IMR-90 (cell line): Measurements from ENCODE around the gene TMEM163. TPM values are rescaled to one million over a fixed set of nuclear protein-coding genes. Genes with fewer than 3 reads are reported as not detected.

Source experiments
- ATAC-seq: fragments of 200-7000 bp; cut with Tn5 transposase; 2 replicates; pipeline ENCODE4 v1.9.1; 2020; ENCODE audit warnings: low read depth, mild to moderate bottlenecking, moderate library complexity
- BruUV-seq: library from RNA; stranded (reverse); fragments of 400-500 nt; replicated peaks from 2 replicates; lab custom pipeline; 2021; lab: Mats Ljungman, UMichigan
- CTCF ChIA-PET: fragments of 300-600 bp; formaldehyde crosslinking; extraction: SDS; loops from one replicate; lab custom pipeline; 2021; ENCODE audit warnings: antibody characterized with exemption; lab: Yijun Ruan, JAX
- POLR2A ChIA-PET: fragments of 300-600 bp; sonication (Branson Sonifier 250); formaldehyde crosslinking; loops from one replicate; lab custom pipeline; 2022; ENCODE audit warnings: antibody characterized with exemption; ENCODE audit not compliant: unreplicated experiment; lab: Charles Lee
- DNase-seq: peaks from one replicate; pipeline ENCODE4 v3.0.0; 2013
- H2AFZ ChIP-seq: replicated peaks from 2 replicates; pipeline ENCODE3; 2013; ENCODE audit warnings: low read length, mild to moderate bottlenecking; ENCODE audit not compliant: poor library complexity
- H2AK5ac ChIP-seq: 2 replicates; pipeline ENCODE4 v1.6.1; 2013; ENCODE audit warnings: low read depth, low read length, inconsistent platforms
- H2AK9ac ChIP-seq: replicated peaks from 2 replicates; pipeline ENCODE3; 2013; ENCODE audit warnings: mild to moderate bottlenecking, low read depth, low read length, moderate library complexity; ENCODE audit not compliant: poor library complexity
- H2BK120ac ChIP-seq: 2 replicates; pipeline ENCODE4 v1.6.1; 2013; ENCODE audit warnings: low read depth, low read length, inconsistent platforms
- H2BK15ac ChIP-seq: 3 replicates; pipeline ENCODE4 v1.6.1; 2013; ENCODE audit warnings: low read depth, low read length, inconsistent platforms
- H2BK20ac ChIP-seq: 2 replicates; pipeline ENCODE4 v1.6.1; 2013; ENCODE audit warnings: low read depth, mild to moderate bottlenecking, inconsistent platforms, low read length, moderate library complexity
- H2BK5ac ChIP-seq: 2 replicates; pipeline ENCODE4 v1.6.1; 2013; ENCODE audit warnings: mild to moderate bottlenecking, low read depth, low read length, inconsistent platforms; ENCODE audit not compliant: poor library complexity, severe bottlenecking
- H3K14ac ChIP-seq: replicated peaks from 2 replicates; pipeline ENCODE4 v1.6.1; 2013; ENCODE audit warnings: low read depth, low read length, inconsistent platforms
- H3K18ac ChIP-seq: 2 replicates; pipeline ENCODE4 v1.6.1; 2013; ENCODE audit warnings: low read depth, low read length, control low read depth
- H3K23ac ChIP-seq: 2 replicates; pipeline ENCODE4 v1.6.1; 2013; ENCODE audit warnings: low read depth, low read length, inconsistent platforms
- H3K27ac ChIP-seq: 2 replicates; pipeline ENCODE4 v1.5.1; 2013; ENCODE audit warnings: mild to moderate bottlenecking, control low read depth, low read length; ENCODE audit not compliant: insufficient read depth
- H3K27me3 ChIP-seq: 2 replicates; pipeline ENCODE4 v1.6.1; 2013; ENCODE audit warnings: low read length; ENCODE audit not compliant: control insufficient read depth, insufficient read depth
- H3K36me3 ChIP-seq: 2 replicates; pipeline ENCODE4 v1.6.1; 2013; ENCODE audit warnings: low read length, mixed read lengths; ENCODE audit not compliant: control insufficient read depth, insufficient read depth
- H3K4ac ChIP-seq: 2 replicates; pipeline ENCODE4 v1.6.1; 2013; ENCODE audit warnings: low read depth, low read length, inconsistent platforms
- H3K4me1 ChIP-seq: 2 replicates; pipeline ENCODE4 v1.6.1; 2013; ENCODE audit warnings: low read length, mixed read lengths; ENCODE audit not compliant: control insufficient read depth, insufficient read depth
- H3K4me2 ChIP-seq: 2 replicates; pipeline ENCODE4 v1.6.1; 2013; ENCODE audit warnings: low read depth, mild to moderate bottlenecking, control low read depth, low read length, moderate library complexity
- H3K4me3 ChIP-seq: 2 replicates; pipeline ENCODE4 v1.5.1; 2013; ENCODE audit warnings: low read depth, mild to moderate bottlenecking, control low read depth, low read length, moderate library complexity; ENCODE audit not compliant: insufficient read depth
- H3K56ac ChIP-seq: 2 replicates; pipeline ENCODE4 v1.6.1; 2013; ENCODE audit warnings: low read length, inconsistent platforms; ENCODE audit not compliant: insufficient read depth; ENCODE audit errors: extremely low read depth
- H3K79me1 ChIP-seq, 2 experiments: 2 replicates each; pipeline ENCODE4 v1.6.1; 2013; ENCODE audit warnings: low read length in 2 of 2, inconsistent platforms in 1 of 2, low read depth in 1 of 2
- H3K9ac ChIP-seq: 2 replicates; pipeline ENCODE4 v1.6.1; 2013; ENCODE audit warnings: low read depth, low read length, control low read depth
- H3K9me1 ChIP-seq: 2 replicates; pipeline ENCODE4 v1.6.1; 2013; ENCODE audit warnings: low read length, inconsistent platforms; ENCODE audit not compliant: insufficient read depth
- H3K9me3 ChIP-seq: 2 replicates; pipeline ENCODE4 v1.6.1; 2013; ENCODE audit warnings: low read length; ENCODE audit not compliant: control insufficient read depth, insufficient read depth
- H4K20me1 ChIP-seq: 2 replicates; pipeline ENCODE4 v1.6.1; 2013; ENCODE audit warnings: low read length, inconsistent platforms; ENCODE audit not compliant: insufficient read depth
- H4K5ac ChIP-seq: 2 replicates; pipeline ENCODE4 v1.6.1; 2013; ENCODE audit warnings: mild to moderate bottlenecking, low read depth, low read length, control low read depth
- H4K8ac ChIP-seq, 2 experiments: 2 replicates each; pipeline ENCODE4 v1.6.1; 2013; ENCODE audit warnings: low read depth in 2 of 2, low read length in 2 of 2, control low read depth in 1 of 2, inconsistent platforms in 1 of 2
- H4K91ac ChIP-seq: 2 replicates; pipeline ENCODE4 v1.6.1; 2013; ENCODE audit warnings: low read depth, low read length, inconsistent platforms; ENCODE audit not compliant: insufficient read depth
- BHLHE40 ChIP-seq: fragments of 150-350 bp; IDR thresholded peaks from 2 replicates; pipeline ENCODE4 v1.6.1; 2016; ENCODE audit warnings: mild to moderate bottlenecking, low read depth, low read length
- CEBPB ChIP-seq: IDR thresholded peaks from 2 replicates; pipeline ENCODE4 v1.6.1; 2012; ENCODE audit warnings: low read depth, low read length, improper control_type of control experiment
- CHD1 ChIP-seq: IDR thresholded peaks from 2 replicates; pipeline ENCODE4 v1.6.1; 2012; ENCODE audit warnings: low read depth, low read length, improper control_type of control experiment
- FOS ChIP-seq: fragments of 150-350 bp; IDR thresholded peaks from 2 replicates; pipeline ENCODE4 v1.6.1; 2016; ENCODE audit warnings: low read depth, low read length
- MAFK ChIP-seq: IDR thresholded peaks from 2 replicates; pipeline ENCODE4 v1.6.1; 2012; ENCODE audit warnings: low read depth, low read length, improper control_type of control experiment
- MAZ ChIP-seq: IDR thresholded peaks from 2 replicates; pipeline ENCODE4 v1.6.1; 2012; ENCODE audit warnings: low read depth, mild to moderate bottlenecking, low read length, improper control_type of control experiment, moderate library complexity, borderline replicate concordance
- MXI1 ChIP-seq: IDR thresholded peaks from 2 replicates; pipeline ENCODE4 v1.6.1; 2012; ENCODE audit warnings: low read depth, mild to moderate bottlenecking, low read length, moderate library complexity, borderline replicate concordance
- NFE2L2 ChIP-seq: fragments of 150-350 bp; IDR thresholded peaks from 2 replicates; pipeline ENCODE4 v1.6.1; 2016; ENCODE audit warnings: low read depth, mild to moderate bottlenecking, low read length
- POLR2A ChIP-seq: IDR thresholded peaks from 2 replicates; pipeline ENCODE4 v1.6.1; 2012; ENCODE audit warnings: mild to moderate bottlenecking, low read depth, low read length
- RAD21 ChIP-seq: IDR thresholded peaks from 2 replicates; pipeline ENCODE4 v1.6.1; 2012; ENCODE audit warnings: low read length, improper control_type of control experiment
- RCOR1 ChIP-seq: IDR thresholded peaks from 2 replicates; pipeline ENCODE4 v1.6.1; 2012; ENCODE audit warnings: mild to moderate bottlenecking, low read length, improper control_type of control experiment; ENCODE audit not compliant: insufficient replicate concordance
- RFX5 ChIP-seq: IDR thresholded peaks from 2 replicates; pipeline ENCODE4 v1.8.0; 2012; ENCODE audit warnings: low read depth, mild to moderate bottlenecking, low read length, moderate library complexity
- SMC3 ChIP-seq: fragments of 150-350 bp; IDR thresholded peaks from 2 replicates; pipeline ENCODE4 v1.6.1; 2016; ENCODE audit warnings: low read depth, mild to moderate bottlenecking, antibody characterized with exemption, low read length, moderate library complexity
- WGBS, 2 experiments: methylation state at CpG; one replicate each; pipeline versions ENCODE4 v1.1.5 to v1.1.7; 2013; ENCODE audit warnings: missing lambda C conversion rate in 2 of 2; ENCODE audit not compliant: insufficient read length in 1 of 2; ENCODE audit errors: extremely low coverage in 2 of 2; 5-methylcytosine and 5-hydroxymethylcytosine counted together
- dilution Hi-C: fragments of 300-500 bp; cut with HindIII; formaldehyde crosslinking; loops from one replicate; pipeline ENCODE4 v1.14.3; 2018; ENCODE audit warnings: low sequenced_read_pairs; ENCODE audit not compliant: unreplicated experiment
- in situ Hi-C: fragments of 300-500 bp; cut with MboI; formaldehyde crosslinking; loops from 3 replicates; pipeline ENCODE4 v1.14.3; 2019; ENCODE audit warnings: low sequenced_read_pairs, inconsistent platforms, mixed read lengths
- intact Hi-C: fragments of 100-400 bp; cut with micrococcal nuclease; formaldehyde crosslinking; loops from 2 replicates; pipeline ENCODE4 v1.10.0; 2022
- polyA plus RNA-seq, 3 experiments: library from polyadenylated mRNA; depleted of rRNA; stranded (reverse); fragments of >200 nt; gene quantifications; 2 replicates each; pipeline ENCODE4 v1.2.3, GENCODE V29; 2012; ENCODE audit warnings: low replicate concordance in 1 of 3
- total RNA-seq: library from RNA; depleted of rRNA; stranded (reverse); fragments of >200 nt; gene quantifications from 2 replicates; pipeline ENCODE4 v1.2.3, GENCODE V29; 2012
- TF ChIP-seq, protein P1 (sequence below): fragments of 150-350 bp; IDR thresholded peaks from 2 replicates; pipeline ENCODE4 v1.6.1; 2017; ENCODE audit warnings: mild to moderate bottlenecking, antibody characterized with exemption, low read length, low read depth
- TF ChIP-seq, protein P2 (sequence below): conservative IDR thresholded peaks from 2 replicates; pipeline ENCODE4 v1.5.1; 2012; ENCODE audit warnings: mild to moderate bottlenecking, low read depth, low read length, improper control_type of control experiment
- TF ChIP-seq, protein P3 (sequence below): fragments of 150-350 bp; IDR thresholded peaks from 2 replicates; pipeline ENCODE4 v1.6.1; 2016; ENCODE audit warnings: low read depth, mild to moderate bottlenecking, low read length, moderate library complexity, borderline replicate concordance

Gene TMEM163
- total and polyA plus RNA-seq, 2 of the 4 experiments (the other 2 are of a cell fraction) = not detected

DNA sequence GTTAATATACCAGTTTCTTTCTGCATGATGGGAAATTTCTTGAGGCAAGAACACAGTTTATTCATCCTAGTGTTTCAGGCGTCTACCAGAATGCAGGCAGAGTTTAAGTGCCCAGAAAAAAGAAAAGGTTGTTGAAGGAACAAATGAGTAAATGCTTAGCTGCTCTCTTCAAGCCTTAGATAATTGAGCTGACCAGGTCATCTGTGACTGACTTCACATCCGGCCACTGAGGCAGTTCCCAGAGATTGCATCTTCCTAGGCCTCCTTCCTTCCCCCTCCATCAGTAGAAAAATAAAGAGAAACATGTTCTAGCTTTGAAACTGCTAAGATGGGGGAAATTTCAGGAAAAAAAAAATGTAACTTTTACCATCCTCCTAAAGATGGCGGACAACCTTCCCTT, 9.4 kb upstream of the TMEM163 start:
- Histone ChIP-seq H2BK5ac (no peak overlapping the region), H3K4me1 (no peaks in the 10 kb centered on the region), H3K18ac (no peak overlapping the region), H3K4ac (no peak overlapping the region), H3K9me1 (no peaks in the 10 kb centered on the region), H3K9ac (no peak overlapping the region), H4K5ac (no peak overlapping the region), H3K36me3 (no peaks in the 10 kb centered on the region), H3K23ac (no peak overlapping the region), H2BK15ac (no peak overlapping the region), H2AK5ac (no peak overlapping the region), H4K20me1 (no peaks in the 10 kb centered on the region), H2BK20ac (no peak overlapping the region), H3K9me3 (no peaks in the 10 kb centered on the region), H3K27ac (no peak overlapping the region), H2AK9ac (no peak overlapping the region), H3K27me3 (peaks cover 3% of the 10 kb centered on the region), H3K14ac (no peak overlapping the region), H2BK120ac (no peak overlapping the region), H4K8ac (no peak overlapping the region), H3K56ac (no peak overlapping the region), H3K79me1 (no peaks in the 10 kb centered on the region), H4K91ac (no peak overlapping the region), H2AFZ (no peak overlapping the region), H3K4me3 (no peak overlapping the region), H3K4me2 (no peak overlapping the region)
- in situ Hi-C loops (no loop called here), dilution Hi-C loops (no loop called here), intact Hi-C loops (no loop called here)
- ChIA-PET CTCF (no interaction called here), POLR2A (no interaction called here)
- no TSS peak for BruUV-seq
- WGBS, 2 experiments = no CpG with 5 or more reads among the region's 3 CpGs
- TF ChIP-seq NFE2L2 (no peak), RAD21 (no peak), CEBPB (no peak), CHD1 (no peak), RCOR1 (no peak), RFX5 (no peak), FOS (no peak), BHLHE40 (no peak), MAZ (no peak), SMC3 (no peak), POLR2A (no peak), MAFK (no peak), MXI1 (no peak)
- TF ChIP-seq, protein P1, sequence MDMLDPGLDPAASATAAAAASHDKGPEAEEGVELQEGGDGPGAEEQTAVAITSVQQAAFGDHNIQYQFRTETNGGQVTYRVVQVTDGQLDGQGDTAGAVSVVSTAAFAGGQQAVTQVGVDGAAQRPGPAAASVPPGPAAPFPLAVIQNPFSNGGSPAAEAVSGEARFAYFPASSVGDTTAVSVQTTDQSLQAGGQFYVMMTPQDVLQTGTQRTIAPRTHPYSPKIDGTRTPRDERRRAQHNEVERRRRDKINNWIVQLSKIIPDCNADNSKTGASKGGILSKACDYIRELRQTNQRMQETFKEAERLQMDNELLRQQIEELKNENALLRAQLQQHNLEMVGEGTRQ = no peak
- TF ChIP-seq, protein P2, sequence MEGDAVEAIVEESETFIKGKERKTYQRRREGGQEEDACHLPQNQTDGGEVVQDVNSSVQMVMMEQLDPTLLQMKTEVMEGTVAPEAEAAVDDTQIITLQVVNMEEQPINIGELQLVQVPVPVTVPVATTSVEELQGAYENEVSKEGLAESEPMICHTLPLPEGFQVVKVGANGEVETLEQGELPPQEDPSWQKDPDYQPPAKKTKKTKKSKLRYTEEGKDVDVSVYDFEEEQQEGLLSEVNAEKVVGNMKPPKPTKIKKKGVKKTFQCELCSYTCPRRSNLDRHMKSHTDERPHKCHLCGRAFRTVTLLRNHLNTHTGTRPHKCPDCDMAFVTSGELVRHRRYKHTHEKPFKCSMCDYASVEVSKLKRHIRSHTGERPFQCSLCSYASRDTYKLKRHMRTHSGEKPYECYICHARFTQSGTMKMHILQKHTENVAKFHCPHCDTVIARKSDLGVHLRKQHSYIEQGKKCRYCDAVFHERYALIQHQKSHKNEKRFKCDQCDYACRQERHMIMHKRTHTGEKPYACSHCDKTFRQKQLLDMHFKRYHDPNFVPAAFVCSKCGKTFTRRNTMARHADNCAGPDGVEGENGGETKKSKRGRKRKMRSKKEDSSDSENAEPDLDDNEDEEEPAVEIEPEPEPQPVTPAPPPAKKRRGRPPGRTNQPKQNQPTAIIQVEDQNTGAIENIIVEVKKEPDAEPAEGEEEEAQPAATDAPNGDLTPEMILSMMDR = no peak
- TF ChIP-seq, protein P3, sequence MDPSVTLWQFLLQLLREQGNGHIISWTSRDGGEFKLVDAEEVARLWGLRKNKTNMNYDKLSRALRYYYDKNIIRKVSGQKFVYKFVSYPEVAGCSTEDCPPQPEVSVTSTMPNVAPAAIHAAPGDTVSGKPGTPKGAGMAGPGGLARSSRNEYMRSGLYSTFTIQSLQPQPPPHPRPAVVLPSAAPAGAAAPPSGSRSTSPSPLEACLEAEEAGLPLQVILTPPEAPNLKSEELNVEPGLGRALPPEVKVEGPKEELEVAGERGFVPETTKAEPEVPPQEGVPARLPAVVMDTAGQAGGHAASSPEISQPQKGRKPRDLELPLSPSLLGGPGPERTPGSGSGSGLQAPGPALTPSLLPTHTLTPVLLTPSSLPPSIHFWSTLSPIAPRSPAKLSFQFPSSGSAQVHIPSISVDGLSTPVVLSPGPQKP = no peak
- ATAC-seq = no peak
- DNase-seq = no peak
